ENCODE data around the gene SPECC1.

SPECC1 gene

DNA sequence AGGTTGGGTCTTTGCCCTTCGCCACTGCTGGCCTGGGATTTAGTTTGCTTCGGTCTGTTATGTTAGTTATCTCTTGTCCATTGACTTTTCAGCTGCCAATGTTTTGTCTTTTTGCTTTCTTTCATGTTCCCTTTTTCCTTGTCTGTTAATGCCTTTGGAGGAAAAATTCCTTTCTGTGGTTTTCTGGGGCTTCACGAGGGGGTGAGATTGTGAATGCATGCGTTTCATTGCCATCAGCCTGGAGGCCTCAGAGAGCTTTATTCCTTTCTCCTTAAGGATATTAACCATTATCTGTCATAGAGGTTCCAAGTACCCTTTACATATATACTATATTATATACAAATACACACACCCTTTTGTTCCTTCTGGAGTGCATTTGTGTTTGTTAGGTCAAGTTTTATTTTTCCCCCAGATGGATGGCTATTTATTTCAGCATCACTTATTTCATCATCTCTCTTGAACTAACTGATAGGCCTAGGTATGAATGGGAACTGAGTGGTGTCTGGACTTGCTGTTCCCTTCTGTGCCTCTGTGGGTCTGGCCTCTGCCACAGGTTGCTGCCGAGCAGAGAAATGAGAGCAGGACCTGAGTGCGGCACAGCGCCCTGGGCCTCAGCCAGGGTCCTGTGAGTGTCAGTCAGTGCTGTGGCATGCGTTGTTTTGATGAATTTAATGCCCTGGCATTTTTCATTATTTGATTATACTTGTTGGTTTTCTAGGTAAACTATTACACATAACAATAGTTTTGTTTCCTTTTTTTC, 264.8 kb downstream of the SPECC1 start:
- TF ChIP-seq, protein P1, sequence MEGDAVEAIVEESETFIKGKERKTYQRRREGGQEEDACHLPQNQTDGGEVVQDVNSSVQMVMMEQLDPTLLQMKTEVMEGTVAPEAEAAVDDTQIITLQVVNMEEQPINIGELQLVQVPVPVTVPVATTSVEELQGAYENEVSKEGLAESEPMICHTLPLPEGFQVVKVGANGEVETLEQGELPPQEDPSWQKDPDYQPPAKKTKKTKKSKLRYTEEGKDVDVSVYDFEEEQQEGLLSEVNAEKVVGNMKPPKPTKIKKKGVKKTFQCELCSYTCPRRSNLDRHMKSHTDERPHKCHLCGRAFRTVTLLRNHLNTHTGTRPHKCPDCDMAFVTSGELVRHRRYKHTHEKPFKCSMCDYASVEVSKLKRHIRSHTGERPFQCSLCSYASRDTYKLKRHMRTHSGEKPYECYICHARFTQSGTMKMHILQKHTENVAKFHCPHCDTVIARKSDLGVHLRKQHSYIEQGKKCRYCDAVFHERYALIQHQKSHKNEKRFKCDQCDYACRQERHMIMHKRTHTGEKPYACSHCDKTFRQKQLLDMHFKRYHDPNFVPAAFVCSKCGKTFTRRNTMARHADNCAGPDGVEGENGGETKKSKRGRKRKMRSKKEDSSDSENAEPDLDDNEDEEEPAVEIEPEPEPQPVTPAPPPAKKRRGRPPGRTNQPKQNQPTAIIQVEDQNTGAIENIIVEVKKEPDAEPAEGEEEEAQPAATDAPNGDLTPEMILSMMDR (conservative IDR thresholded peaks at IDR 0.05; ENCODE audit: low read depth): no peak
- ChIA-PET CTCF (no interaction called here), POLR2A (ENCODE audit: low non-redundant PET) (no interaction called here)
- H3K27ac ChIP-seq: no peak overlapping the region
- no peak for DNase-seq (ENCODE audit: low spot score)

DNA sequence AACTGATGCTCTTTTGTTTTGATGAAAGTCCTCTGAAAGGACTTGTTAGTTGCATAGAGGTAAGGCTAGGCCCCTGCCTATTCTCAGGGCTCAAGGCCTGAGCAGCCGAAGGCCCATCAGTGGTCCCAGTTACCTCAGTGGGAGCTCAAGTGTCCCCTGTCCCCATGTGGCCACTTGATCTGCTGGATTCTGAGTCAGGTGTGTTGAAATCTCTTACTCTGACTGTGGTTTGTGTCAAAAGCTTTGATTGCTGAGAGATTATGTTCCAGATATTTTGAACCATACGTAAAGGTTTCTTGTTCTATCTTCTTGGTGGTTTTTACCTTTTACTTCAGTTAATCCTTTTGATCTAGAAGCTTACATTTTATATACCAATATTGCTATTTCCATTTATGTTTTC, 266.5 kb downstream of the SPECC1 start:
- CTCF ChIA-PET: interaction anchor here (0.6 kb wide), 2 partner anchors 151 to 1980 kb away, joined by 4 read pairs; no protein-coding TSS in a partner anchor
- TF ChIP-seq, protein P1 (conservative IDR thresholded peaks at IDR 0.05; ENCODE audit: low read depth): no peak
- H3K27ac ChIP-seq: no peak overlapping the region
- DNase-seq (ENCODE audit: low spot score): no peak
- POLR2A ChIA-PET (ENCODE audit: low non-redundant PET): no interaction called here

DNA sequence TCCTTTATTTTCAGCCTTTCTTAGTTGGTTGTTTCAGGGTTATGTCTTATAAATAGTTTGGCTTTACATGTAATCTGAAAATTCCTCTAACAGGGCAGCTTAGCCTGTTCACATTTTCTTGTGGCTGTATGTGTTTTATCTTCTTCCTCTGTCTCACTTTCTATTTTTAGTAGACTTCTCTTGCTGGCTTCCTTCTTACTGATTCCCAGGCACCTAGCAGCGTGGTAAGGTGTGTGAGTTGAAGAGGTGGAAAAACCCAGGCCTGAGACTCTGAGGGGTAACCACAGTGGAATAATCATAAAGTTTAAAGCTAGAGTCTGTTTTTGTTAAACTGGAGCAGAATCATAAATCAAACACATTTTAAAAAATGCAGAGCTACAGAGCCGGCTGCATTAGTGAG, 267.3 kb downstream of the SPECC1 start:
- ChIA-PET CTCF (interaction anchor here (0.6 to 0.7 kb wide), 2 partner anchors 50 to 152 kb away, joined by 3 to 4 read pairs; no protein-coding TSS in a partner anchor), POLR2A (ENCODE audit: low non-redundant PET) (no interaction called here)
- DNase-seq (ENCODE audit: low spot score): no peak
- no peak overlapping the region for H3K27ac ChIP-seq
- TF ChIP-seq, protein P1 (conservative IDR thresholded peaks at IDR 0.05; ENCODE audit: low read depth): no peak

DNA sequence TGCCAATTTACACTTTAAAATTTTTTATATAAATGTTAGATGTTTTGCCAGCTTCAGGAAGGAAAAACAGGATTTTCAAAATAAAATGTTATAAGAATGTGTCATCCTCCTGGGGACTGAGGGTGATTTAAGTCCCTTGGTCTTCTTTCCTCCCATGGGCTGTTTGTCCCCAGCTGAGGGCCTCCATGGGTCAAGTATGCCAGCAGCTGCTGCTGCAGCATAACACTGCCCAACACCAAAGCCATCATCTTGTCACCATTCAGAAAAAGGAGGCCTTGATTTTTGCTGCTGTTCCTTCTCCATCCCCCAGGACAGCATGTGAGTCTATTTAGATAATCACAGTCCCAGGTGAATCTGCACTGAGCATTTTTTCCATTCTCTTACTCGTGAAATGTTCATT, 269.6 kb downstream of the SPECC1 start:
- ChIA-PET POLR2A (ENCODE audit: low non-redundant PET) (no interaction called here), CTCF (interaction anchor here (1.0 kb wide), 1 partner anchor 8 kb away, joined by 4 read pairs; no protein-coding TSS in a partner anchor)
- H3K27ac ChIP-seq: no peak overlapping the region
- TF ChIP-seq, protein P1 (conservative IDR thresholded peaks at IDR 0.05; ENCODE audit: low read depth): no peak
- no peak for DNase-seq (ENCODE audit: low spot score)

DNA sequence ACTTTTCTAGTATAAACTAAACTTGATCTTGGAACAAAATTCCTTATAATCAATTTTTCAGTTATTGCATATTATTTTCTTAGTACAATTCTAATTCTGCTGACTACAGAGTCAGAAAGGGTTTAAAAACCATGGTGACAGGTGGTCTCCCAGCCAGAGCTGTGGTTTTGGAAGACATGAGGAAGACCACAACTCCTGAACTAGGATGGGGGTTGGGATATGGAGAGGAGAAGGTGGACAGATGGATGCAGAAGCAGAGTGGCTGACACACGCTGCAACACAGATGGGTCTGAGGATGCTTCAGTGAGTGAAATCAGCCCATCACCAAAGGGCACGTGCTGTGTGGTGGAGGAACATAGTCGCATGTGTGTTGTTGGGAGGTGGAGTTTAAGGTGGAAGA, 270.5 kb downstream of the SPECC1 start:
- TF ChIP-seq, protein P1 (conservative IDR thresholded peaks at IDR 0.05; ENCODE audit: low read depth): no peak
- no peak overlapping the region for H3K27ac ChIP-seq
- DNase-seq (ENCODE audit: low spot score): no peak
- POLR2A ChIA-PET (ENCODE audit: low non-redundant PET): no interaction called here
- CTCF ChIA-PET: no interaction called here

DNA sequence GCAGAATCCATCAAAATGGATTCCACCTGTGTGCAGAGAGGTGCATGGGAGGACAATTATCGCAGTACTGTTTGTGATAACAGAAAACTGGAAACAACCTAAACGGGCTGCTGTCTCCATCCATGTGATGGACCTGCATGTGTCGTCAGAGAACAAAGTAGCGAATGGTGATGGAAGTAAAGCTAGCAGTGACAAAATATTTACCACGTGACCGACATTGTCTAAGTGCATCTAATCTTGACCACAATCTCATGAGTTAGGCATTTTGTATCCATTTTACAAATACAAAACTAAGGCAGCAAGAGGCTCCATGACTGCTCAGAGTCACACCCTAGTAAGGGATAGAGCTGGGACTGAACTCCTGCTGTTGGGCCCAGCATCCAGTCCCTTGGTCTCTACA, 270.9 kb downstream of the SPECC1 start:
- no peak overlapping the region for H3K27ac ChIP-seq
- CTCF ChIA-PET: no interaction called here
- POLR2A ChIA-PET (ENCODE audit: low non-redundant PET): no interaction called here
- DNase-seq (ENCODE audit: low spot score): no peak
- TF ChIP-seq, protein P1 (conservative IDR thresholded peaks at IDR 0.05; ENCODE audit: low read depth): no peak

Measured in RWPE1 (cell line).